CD14-positive monocyte (primary cell): Measurements from ENCODE around the gene LENEP. TPM values are rescaled to one million over a fixed set of nuclear protein-coding genes. Genes with fewer than 3 reads are reported as not detected.
A peak's percentile ranks its signal among the peaks of the same experiment; 100 is the strongest.

Source experiments
- DNase-seq, 3 donors: peaks; one replicate each; pipeline ENCODE4 v3.0.0-alpha.2; 2011 to 2022
- H2AFZ ChIP-seq: 2 replicates; pipeline ENCODE4 v1.6.0; 2012; ENCODE audit warnings: mild to moderate bottlenecking, low read depth, low read length, inconsistent platforms; ENCODE audit not compliant: insufficient read depth, poor library complexity, severe bottlenecking
- H3K27ac ChIP-seq, 2 donors: 1 replicate in 1 of 2; 2 replicates in 1 of 2; pipeline ENCODE4 v1.5.1; 2012 to 2013; ENCODE audit warnings: low read length in 2 of 2, control low read depth in 1 of 2, inconsistent platforms in 1 of 2, low read depth in 1 of 2, mild to moderate bottlenecking in 1 of 2
- H3K27me3 ChIP-seq, 2 donors: one replicate each; pipeline versions ENCODE4 v1.6.0 to v1.6.1; 2011 to 2013; ENCODE audit warnings: low read length in 2 of 2; ENCODE audit not compliant: control insufficient read depth in 2 of 2, insufficient read depth in 2 of 2
- H3K36me3 ChIP-seq, 2 donors: replicated peaks in 1 of 2; 1 replicate in 1 of 2; 2 replicates in 1 of 2; pipeline versions ENCODE4 v1.5.1 to v1.6.1; 2012 to 2013; ENCODE audit warnings: low read length in 2 of 2, control low read depth in 1 of 2, inconsistent platforms in 1 of 2, mild to moderate bottlenecking in 1 of 2; ENCODE audit not compliant: insufficient read depth in 2 of 2, control insufficient read depth in 1 of 2
- H3K4me1 ChIP-seq, 2 donors: 1 replicate in 1 of 2; 2 replicates in 1 of 2; pipeline versions ENCODE4 v1.5.1 to v1.6.1; 2012 to 2013; ENCODE audit warnings: low read length in 2 of 2, control low read depth in 1 of 2, inconsistent platforms in 1 of 2, mild to moderate bottlenecking in 1 of 2, moderate library complexity in 1 of 2; ENCODE audit not compliant: insufficient read depth in 2 of 2, control insufficient read depth in 1 of 2
- H3K4me2 ChIP-seq: replicated peaks from 2 replicates; pipeline ENCODE3; 2012; ENCODE audit warnings: low read length, moderate library complexity, mild to moderate bottlenecking; ENCODE audit not compliant: poor library complexity, severe bottlenecking; ENCODE audit errors: extremely low read depth
- H3K4me3 ChIP-seq, 3 experiments: fragments of 200-600 bp in 1 of 3; sonication (generic) in 1 of 3; replicated peaks in 1 of 3; 1 replicate in 2 of 3; 2 replicates in 1 of 3; pipeline ENCODE4 v1.5.1; 2011 to 2013; ENCODE audit warnings: low read length in 3 of 3, mild to moderate bottlenecking in 3 of 3, control low read depth in 2 of 3, low read depth in 2 of 3, inconsistent platforms in 1 of 3, moderate library complexity in 1 of 3
- H3K79me2 ChIP-seq: 2 replicates; pipeline ENCODE4 v1.6.0; 2012; ENCODE audit warnings: mild to moderate bottlenecking, control low read depth, inconsistent platforms, low read length, moderate library complexity; ENCODE audit not compliant: insufficient read depth
- H3K9ac ChIP-seq: 2 replicates; pipeline ENCODE4 v1.6.0; 2017; ENCODE audit warnings: low read length, mild to moderate bottlenecking; ENCODE audit not compliant: insufficient read depth, poor library complexity, severe bottlenecking
- H3K9me3 ChIP-seq, 2 donors: replicated peaks in 1 of 2; 1 replicate in 1 of 2; 2 replicates in 1 of 2; pipeline versions ENCODE4 v1.5.1 to v1.6.1; 2012 to 2013; ENCODE audit warnings: low read length in 2 of 2, control low read depth in 1 of 2; ENCODE audit not compliant: control insufficient read depth in 1 of 2, insufficient read depth in 1 of 2
- H4K20me1 ChIP-seq: 2 replicates; pipeline ENCODE4 v1.6.0; 2012; ENCODE audit warnings: mild to moderate bottlenecking, low read length, control low read depth, moderate library complexity; ENCODE audit not compliant: insufficient read depth
- H3K27ac Mint-ChIP-seq, 7 donors: one replicate each; pipeline ENCODE4 v1.8.0; 2020; ENCODE audit warnings: mild to moderate bottlenecking in 7 of 7, mixed read lengths in 7 of 7, moderate library complexity in 6 of 7, inconsistent platforms in 2 of 7
- H3K27me3 Mint-ChIP-seq, 3 donors: one replicate each; pipeline ENCODE4 v1.8.0; 2021 to 2022; ENCODE audit warnings: low read depth in 3 of 3, mild to moderate bottlenecking in 3 of 3, mixed read lengths in 3 of 3, moderate library complexity in 3 of 3, inconsistent platforms in 1 of 3
- H3K36me3 Mint-ChIP-seq, 2 donors: one replicate each; pipeline ENCODE4 v1.8.0; 2020; ENCODE audit warnings: mixed read lengths in 2 of 2, inconsistent platforms in 1 of 2, mild to moderate bottlenecking in 1 of 2
- H3K4me1 Mint-ChIP-seq: one replicate; pipeline ENCODE4 v1.8.0; 2020; ENCODE audit warnings: mild to moderate bottlenecking, mixed read lengths
- H3K4me3 Mint-ChIP-seq, 2 donors: one replicate each; pipeline ENCODE4 v1.8.0; 2020; ENCODE audit warnings: mild to moderate bottlenecking in 2 of 2, mixed read lengths in 2 of 2, moderate library complexity in 1 of 2
- H3K9me3 Mint-ChIP-seq, 7 donors: one replicate each; pipeline ENCODE4 v1.8.0; 2020 to 2022; ENCODE audit warnings: mixed read lengths in 7 of 7, mild to moderate bottlenecking in 6 of 7, moderate library complexity in 6 of 7, inconsistent platforms in 2 of 7
- WGBS: methylation state at CpG from one replicate; pipeline ENCODE4 v1.1.5; 2013; ENCODE audit warnings: missing lambda C conversion rate; ENCODE audit not compliant: insufficient coverage; 5-methylcytosine and 5-hydroxymethylcytosine counted together
- intact Hi-C, 2 donors: fragments of 100-400 bp; cut with micrococcal nuclease; formaldehyde crosslinking; loops; one replicate each; pipeline versions ENCODE4 v1.15.0 to v1.15.1; 2023
- polyA plus RNA-seq, 3 donors: library from polyadenylated mRNA; depleted of rRNA in 1 of 3; unstranded in 2 of 3; stranded (reverse) in 1 of 3; fragments of 300-500 nt in 2 of 3; fragments of >200 nt in 1 of 3; fragmentation: Illumina TruSeq in 2 of 3; gene quantifications; 1 replicate in 2 of 3; 2 replicates in 1 of 3; pipeline ENCODE4 v1.2.3, GENCODE V29; 2012 to 2021
- TF ChIP-seq, protein P1 (sequence below): fragments of 200-600 bp; IDR thresholded peaks from one replicate; pipeline ENCODE4 v1.8.0; 2022; ENCODE audit warnings: antibody characterized with exemption, mild to moderate bottlenecking

Gene LENEP
- polyA plus RNA-seq, 3 donors, result not detected

DNA sequence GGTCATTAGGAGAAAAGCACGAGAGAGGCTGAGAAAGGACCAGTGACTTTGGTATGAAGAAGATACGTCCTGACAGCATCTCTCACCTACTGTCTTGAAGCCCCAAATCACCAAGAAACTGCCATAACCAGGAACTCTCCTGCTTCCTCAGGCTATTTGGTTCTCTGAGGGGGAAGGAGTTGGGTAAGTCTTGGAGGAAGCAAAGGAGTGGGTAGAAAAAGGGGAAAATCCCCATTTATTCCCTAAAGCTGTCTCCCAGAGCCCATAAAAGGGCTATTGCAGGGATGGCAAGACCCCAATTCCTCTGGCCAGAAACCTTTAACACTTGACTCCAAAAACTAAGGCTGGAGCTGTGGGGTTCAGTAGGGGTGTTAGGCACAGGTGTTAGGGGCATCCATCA, 35.4 kb upstream of the LENEP start:
- peaks cover 0 to 3% (median 1%) of the 10 kb centered on the region in 3 donors for H3K27me3 Mint-ChIP-seq
- Histone ChIP-seq H3K9me3 (no peaks in the 10 kb centered on the region), H3K4me3 (no peak overlapping the region), H3K36me3 (peaks cover 14 to 20% of the 10 kb centered on the region in 2 donors), H4K20me1 (peaks cover 44% of the 10 kb centered on the region), H3K27me3 (no peaks in the 10 kb centered on the region), H3K27ac (no peak overlapping the region), H3K9ac (no peak overlapping the region), H3K4me2 (no peak overlapping the region), H2AFZ (no peak overlapping the region), H3K79me2 (peaks cover 58% of the 10 kb centered on the region), H3K4me1 (peaks cover 42 to 61% of the 10 kb centered on the region in 2 donors)
- WGBS, result no CpG with 5 or more reads among the region's 2 CpGs
- peaks cover 10 to 15% of the 10 kb centered on the region in 2 donors for H3K36me3 Mint-ChIP-seq
- H3K27ac Mint-ChIP-seq, result peak overlapping the region in 1 of 7 donors; percentile 44
- DNase-seq, result no peak
- H3K4me1 Mint-ChIP-seq, result peaks cover 61% of the 10 kb centered on the region
- TF ChIP-seq, protein P1, sequence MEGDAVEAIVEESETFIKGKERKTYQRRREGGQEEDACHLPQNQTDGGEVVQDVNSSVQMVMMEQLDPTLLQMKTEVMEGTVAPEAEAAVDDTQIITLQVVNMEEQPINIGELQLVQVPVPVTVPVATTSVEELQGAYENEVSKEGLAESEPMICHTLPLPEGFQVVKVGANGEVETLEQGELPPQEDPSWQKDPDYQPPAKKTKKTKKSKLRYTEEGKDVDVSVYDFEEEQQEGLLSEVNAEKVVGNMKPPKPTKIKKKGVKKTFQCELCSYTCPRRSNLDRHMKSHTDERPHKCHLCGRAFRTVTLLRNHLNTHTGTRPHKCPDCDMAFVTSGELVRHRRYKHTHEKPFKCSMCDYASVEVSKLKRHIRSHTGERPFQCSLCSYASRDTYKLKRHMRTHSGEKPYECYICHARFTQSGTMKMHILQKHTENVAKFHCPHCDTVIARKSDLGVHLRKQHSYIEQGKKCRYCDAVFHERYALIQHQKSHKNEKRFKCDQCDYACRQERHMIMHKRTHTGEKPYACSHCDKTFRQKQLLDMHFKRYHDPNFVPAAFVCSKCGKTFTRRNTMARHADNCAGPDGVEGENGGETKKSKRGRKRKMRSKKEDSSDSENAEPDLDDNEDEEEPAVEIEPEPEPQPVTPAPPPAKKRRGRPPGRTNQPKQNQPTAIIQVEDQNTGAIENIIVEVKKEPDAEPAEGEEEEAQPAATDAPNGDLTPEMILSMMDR, result no peak
- no peak overlapping the region for H3K4me3 Mint-ChIP-seq
- intact Hi-C loops, result no loop called here
- H3K9me3 Mint-ChIP-seq, result no peaks in the 10 kb centered on the region

DNA sequence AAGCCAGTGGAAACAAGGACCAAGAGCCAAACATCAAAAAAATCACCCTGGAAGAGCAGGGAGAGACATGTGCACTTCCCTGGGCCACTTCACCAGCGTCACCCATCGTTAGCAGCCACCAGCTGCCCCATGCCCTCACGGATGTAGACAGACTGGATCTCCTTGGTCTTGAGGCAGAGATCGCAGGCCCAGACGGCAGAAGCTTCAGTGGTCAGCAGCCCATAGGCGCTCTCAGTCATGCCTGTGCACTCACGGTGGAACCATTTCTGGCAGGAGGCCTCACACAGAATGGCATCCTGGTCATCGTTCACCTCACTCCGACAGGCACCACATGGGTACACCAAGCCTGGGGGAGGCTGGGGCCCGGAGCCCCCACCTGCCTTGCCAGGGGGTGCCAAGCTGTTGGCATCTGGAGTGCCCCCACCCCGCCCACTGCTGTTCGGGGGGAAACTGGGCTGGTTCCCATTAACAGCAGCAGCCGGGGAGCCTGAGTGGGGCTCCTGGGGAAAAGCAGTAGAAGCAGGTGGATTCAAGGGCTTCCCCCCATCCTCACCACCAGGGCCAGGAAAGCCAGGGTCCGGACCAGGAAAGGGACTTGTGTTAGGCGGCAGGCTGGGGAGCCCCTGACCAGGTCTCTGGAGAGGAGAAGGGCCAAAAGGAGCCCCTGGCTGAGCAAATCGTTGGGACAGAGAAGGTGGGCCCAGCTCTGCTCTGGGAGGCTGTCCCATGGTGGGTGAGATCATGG, 34.5 kb upstream of the LENEP start:
- Histone ChIP-seq H3K9ac (no peak overlapping the region), H2AFZ (no peak overlapping the region), H3K4me2 (no peak overlapping the region), H3K4me3 (no peak overlapping the region), H3K4me1 (peaks cover 42 to 59% of the 10 kb centered on the region in 2 donors), H3K27me3 (no peaks in the 10 kb centered on the region), H3K9me3 (no peaks in the 10 kb centered on the region), H4K20me1 (peaks cover 40% of the 10 kb centered on the region), H3K27ac (peak overlapping the region in 1 of 2 donors; percentile 1), H3K79me2 (peaks cover 50% of the 10 kb centered on the region), H3K36me3 (peaks cover 22 to 29% of the 10 kb centered on the region in 2 donors)
- intact Hi-C loops, result no loop called here
- Mint-ChIP-seq H3K4me3 (no peak overlapping the region), H3K27ac (peak overlapping the region in 1 of 7 donors; percentile 66), H3K27me3 (peaks cover 0 to 3% (median 1%) of the 10 kb centered on the region in 3 donors), H3K9me3 (no peaks in the 10 kb centered on the region), H3K4me1 (peaks cover 54% of the 10 kb centered on the region), H3K36me3 (peaks cover 16 to 21% of the 10 kb centered on the region in 2 donors)
- no peak for DNase-seq
- TF ChIP-seq, protein P1, result no peak
- 97% methylated on average over 12 of the region's 16 CpGs for WGBS
